ENCODE measurements around the gene MAP2K4. TPM values are rescaled to one million over a fixed set of nuclear protein-coding genes. Genes with fewer than 3 reads are reported as not detected.

The MAP2K4 gene
- total and polyA plus RNA-seq, 2 of the 13 experiments (the other 11 are each of a cell fraction or from before 2014, with no cell fraction given), result 21.5 to 35.6 TPM

GRCh38 chr17:12098568-12098967 lies 77.9 kb downstream of the MAP2K4 start:
- Histone ChIP-seq H3K4me1 (ENCODE audit: insufficient read depth, low read length) (peaks cover 11% of the 10 kb centered on the region), H3K4me2 (ENCODE audit: low read depth, low read length) (no peak overlapping the region), H3K27ac (ENCODE audit: extremely low read length, insufficient read depth, low read length) (no peak overlapping the region), H3K9ac (ENCODE audit: insufficient read depth, low read depth, low read length) (no peak overlapping the region), H3K27me3 (ENCODE audit: control insufficient read depth in 1 of 2, insufficient read depth in 2 of 2, low read length in 2 of 2) (no peaks in the 10 kb centered on the region), H2AFZ (ENCODE audit: low read length) (no peak overlapping the region), H3K79me2 (ENCODE audit: insufficient read depth, low read length) (peaks cover 2% of the 10 kb centered on the region), H3K36me3 (replicated peaks in 1 of 2; ENCODE audit: control insufficient read depth in 1 of 2, insufficient read depth in 2 of 2, low read length in 2 of 2) (peaks cover 3 to 11% of the 10 kb centered on the region in 2 experiments; a peak in 3 of 5 replicates), H3K9me3 (ENCODE audit: low read length) (no peaks in the 10 kb centered on the region), H4K20me1 (ENCODE audit: insufficient read depth, low read length) (no peaks in the 10 kb centered on the region), H3K4me3 (replicated peaks in 1 of 3; ENCODE audit: insufficient read depth in 1 of 3, low read depth in 2 of 3, low read length in 3 of 3) (no peak overlapping the region)
- TF ChIP-seq KMT2B (CRISPR knock-in tag; IDR thresholded peaks at IDR 0.05), result no peak
- TF ChIP-seq SAP130 (CRISPR knock-in tag; IDR thresholded peaks at IDR 0.05; ENCODE audit: low read depth), result no peak
- TF ChIP-seq ZNF776 (CRISPR knock-in tag; IDR thresholded peaks at IDR 0.05), result no peak
- TF ChIP-seq RBM39 (IDR thresholded peaks at IDR 0.05; ENCODE audit: low read depth, low read length, poor library complexity, severe bottlenecking), result no peak
- CTCF ChIA-PET (ENCODE audit: low intra/inter-chr PET ratio, low total read pairs), result no interaction called here
- no TSS peak for BruUV-seq (replicated peaks)
- in situ Hi-C loops (cut with HindIII; ENCODE audit: extremely low pct_ligation_motif_present, low pct_unique_long_range_greater_than_20kb) (no loop called here), intact Hi-C loops (cut with micrococcal nuclease; ENCODE audit: unreplicated experiment) (no loop called here)
- POLR2A ChIA-PET, result no interaction called here
- DNase-seq (ENCODE audit: low spot score), result no peak
- no peak for FAIRE-seq
- no peak for ATAC-seq

DNA sequence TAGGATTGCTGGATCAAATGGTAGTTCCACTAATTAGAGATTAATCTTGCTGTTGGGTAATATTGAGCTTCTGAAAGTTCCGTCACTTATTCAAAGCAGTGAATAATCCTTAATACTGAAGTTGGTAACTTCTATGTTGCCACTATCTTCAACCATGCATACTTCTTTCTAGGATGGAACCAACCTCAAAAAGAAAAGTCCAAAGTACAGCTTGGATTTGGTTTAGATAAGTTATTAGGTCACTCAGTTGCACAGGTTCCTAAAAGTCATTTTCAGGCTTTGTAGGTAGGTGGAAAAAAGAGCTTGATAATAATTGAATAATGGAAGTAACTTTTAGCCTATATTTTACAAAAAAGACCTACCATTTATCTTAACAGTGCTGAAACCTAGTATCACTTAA lies 78.7 kb downstream of the MAP2K4 start:
- in situ Hi-C loops (cut with HindIII; ENCODE audit: extremely low pct_ligation_motif_present, low pct_unique_long_range_greater_than_20kb) (no loop called here), intact Hi-C loops (cut with micrococcal nuclease; ENCODE audit: unreplicated experiment) (no loop called here)
- BruUV-seq (replicated peaks), result no TSS peak
- Histone ChIP-seq H3K9ac (ENCODE audit: insufficient read depth, low read depth, low read length) (no peak overlapping the region), H3K4me2 (ENCODE audit: low read depth, low read length) (no peak overlapping the region), H3K27ac (ENCODE audit: extremely low read length, insufficient read depth, low read length) (no peak overlapping the region), H3K4me1 (ENCODE audit: insufficient read depth, low read length) (peaks cover 11% of the 10 kb centered on the region), H3K9me3 (ENCODE audit: low read length) (no peaks in the 10 kb centered on the region), H3K79me2 (ENCODE audit: insufficient read depth, low read length) (peaks cover 2% of the 10 kb centered on the region), H2AFZ (ENCODE audit: low read length) (no peak overlapping the region), H3K36me3 (replicated peaks in 1 of 2; ENCODE audit: control insufficient read depth in 1 of 2, insufficient read depth in 2 of 2, low read length in 2 of 2) (peaks cover 3 to 11% of the 10 kb centered on the region in 2 experiments; a peak in 3 of 5 replicates), H3K27me3 (ENCODE audit: control insufficient read depth in 1 of 2, insufficient read depth in 2 of 2, low read length in 2 of 2) (no peaks in the 10 kb centered on the region), H4K20me1 (ENCODE audit: insufficient read depth, low read length) (no peaks in the 10 kb centered on the region), H3K4me3 (replicated peaks in 1 of 3; ENCODE audit: insufficient read depth in 1 of 3, low read depth in 2 of 3, low read length in 3 of 3) (no peak overlapping the region)
- FAIRE-seq, result no peak
- POLR2A ChIA-PET, result no interaction called here
- peak; percentile 10 for DNase-seq (ENCODE audit: low spot score)
- ATAC-seq, result no peak
- TF ChIP-seq HNF4A (CRISPR knock-in tag; IDR thresholded peaks at IDR 0.05) (peak; percentile 34), ZNF644 (CRISPR knock-in tag; IDR thresholded peaks at IDR 0.05; ENCODE audit: low read depth) (peak; percentile 71; the same call in 1 of the 2 replicates), BCL6 (CRISPR knock-in tag; IDR thresholded peaks at IDR 0.05) (peak; percentile 44; the same call in 1 of the 2 replicates), RFX5 (IDR thresholded peaks at IDR 0.05; ENCODE audit: low read depth, low read length) (no peak)
- CTCF ChIA-PET (ENCODE audit: low intra/inter-chr PET ratio, low total read pairs), result no interaction called here
- 95% methylated on average over 1 of the region's 1 CpG for WGBS (ENCODE audit: low lambda C conversion rate)
